Head of caudate nucleus (tissue), 42 donors: Measurements from ENCODE around the gene NRSN1.

ENCODE experiments used
- DNase-seq, 42 donors: peaks; one replicate each; pipeline versions ENCODE4 v3.0.0 to v3.0.0-alpha.2; 2020 to 2021; ENCODE audit warnings: mixed read lengths in 7 of 42
- intact Hi-C: fragments of 100-400 bp; cut with DNase I; formaldehyde crosslinking; loops from one replicate; pipeline ENCODE4 v1.15.0; 2022

The NRSN1 gene

GRCh38 chr6:24194978-24195700 lies 69.1 kb downstream of the NRSN1 start:
- intact Hi-C loops, result no loop called here
- no peak for DNase-seq

GRCh38 chr6:24195836-24196597 lies 70.0 kb downstream of the NRSN1 start:
- intact Hi-C loops, result no loop called here
- DNase-seq, result no peak
